ENCODE measurements around the gene CCDC18. TPM values are rescaled to one million over a fixed set of nuclear protein-coding genes. Genes with fewer than 3 reads are reported as not detected.
A peak's percentile ranks its signal among the peaks of the same experiment; 100 is the strongest.
"Not testable (repeated sequence)": the region's sequence is repeated elsewhere in the genome, so short reads cannot be mapped to it uniquely, and the experiment has no call there.

The CCDC18 gene
- total RNA-seq, 1 donor from 2014 or later, result 7.9 TPM

GRCh38 chr1:93167006-93167405 is 13.5 kb upstream of the CCDC18 start:
- H3K4me3 Mint-ChIP-seq (ENCODE audit: unreplicated experiment), result no peak overlapping the region
- H3K36me3 Mint-ChIP-seq (ENCODE audit: low read depth, unreplicated experiment), result peaks cover 14% of the 10 kb centered on the region
- Histone ChIP-seq H3K27me3 (ENCODE audit: insufficient read depth, low read length) (no peaks in the 10 kb centered on the region), H3K9me3 (ENCODE audit: insufficient read depth, low read depth, low read length) (no peaks in the 10 kb centered on the region), H3K27ac (ENCODE audit: low read depth, low read length) (no peak overlapping the region), H3K79me2 (ENCODE audit: insufficient read depth, low read length) (peaks cover 98% of the 10 kb centered on the region), H2AFZ (ENCODE audit: low read depth, low read length) (no peak overlapping the region), H3K4me2 (ENCODE audit: low read length) (no peak overlapping the region), H3K4me3 (ENCODE audit: insufficient read depth, low read depth, low read length) (no peak overlapping the region), H3K9ac (ENCODE audit: low read length) (no peak overlapping the region), H3K4me1 (ENCODE audit: insufficient read depth, low read length) (no peaks in the 10 kb centered on the region), H3K36me3 (ENCODE audit: insufficient read depth, low read length) (no peaks in the 10 kb centered on the region), H4K20me1 (ENCODE audit: insufficient read depth, low read length) (peaks cover 66% of the 10 kb centered on the region)
- no peak for FAIRE-seq
- DNase-seq (ENCODE audit: low read depth), result no peak
- H3K9me3 Mint-ChIP-seq (ENCODE audit: unreplicated experiment), result peaks cover 3% of the 10 kb centered on the region
- H3K4me1 Mint-ChIP-seq (ENCODE audit: low read depth, unreplicated experiment), result peaks cover 14% of the 10 kb centered on the region
- no peaks in the 10 kb centered on the region for H3K27me3 Mint-ChIP-seq (ENCODE audit: low read depth, unreplicated experiment)
- no peak for TF ChIP-seq EZH2 (IDR thresholded peaks at IDR 0.05; ENCODE audit: insufficient read depth, low read length)
- no peak overlapping the region for H3K27ac Mint-ChIP-seq (ENCODE audit: unreplicated experiment)

DNA sequence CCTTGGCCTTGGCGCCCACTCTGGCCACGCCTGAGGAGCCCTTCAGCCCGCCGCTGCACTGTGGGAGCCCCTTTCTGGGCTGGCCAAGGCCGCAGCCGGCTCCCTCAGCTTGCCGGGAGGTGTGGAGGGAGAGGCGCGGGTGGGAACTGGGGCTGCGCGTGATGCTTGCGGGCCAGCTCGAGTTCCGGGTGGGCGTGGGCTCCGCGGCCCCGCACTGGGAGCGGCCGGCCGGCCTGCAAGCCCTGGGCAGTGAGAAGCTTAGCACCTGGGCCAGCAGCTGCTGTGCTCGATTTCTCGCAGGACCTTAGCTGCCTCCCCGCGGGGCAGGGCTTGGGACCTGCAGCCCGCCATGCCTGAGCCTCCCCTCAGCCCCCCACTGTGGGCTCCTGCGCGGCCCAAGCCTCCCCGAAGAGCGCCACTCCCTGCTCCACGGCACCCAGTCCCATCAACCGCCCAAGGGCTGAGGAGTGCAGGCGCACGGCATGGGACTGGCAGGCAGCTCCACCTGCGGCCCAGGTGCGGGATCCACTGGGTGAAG is 10.3 kb upstream of the CCDC18 start:
- peaks cover 28% of the 10 kb centered on the region for H3K4me1 Mint-ChIP-seq (ENCODE audit: low read depth, unreplicated experiment)
- H3K27ac ChIP-seq (ENCODE audit: low read depth, low read length), result not testable (repeated sequence)

DNA sequence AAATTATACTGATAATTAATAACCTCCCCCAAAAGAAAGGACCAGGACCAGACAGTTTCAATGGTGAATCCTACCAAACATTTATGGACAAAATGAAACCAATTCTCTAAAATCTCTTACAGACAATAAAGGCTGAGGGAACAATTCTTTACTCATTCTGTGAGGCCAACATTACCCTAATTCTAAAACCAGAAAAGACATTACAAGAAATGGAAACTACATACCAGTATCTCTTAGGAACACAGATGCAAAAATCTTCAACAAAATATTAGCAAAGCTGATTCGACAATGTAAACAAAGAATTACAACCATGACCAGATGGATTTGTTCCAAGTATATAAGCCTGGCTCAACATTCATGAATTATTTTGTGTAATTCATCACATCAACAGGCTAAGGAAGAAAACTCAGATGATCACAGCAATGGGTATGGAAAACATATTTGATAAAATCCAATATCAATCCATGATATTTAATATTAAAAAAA is 8.9 kb upstream of the CCDC18 start:
- DNase-seq (ENCODE audit: low read depth), result peak; percentile 4
- Mint-ChIP-seq H3K4me3 (ENCODE audit: unreplicated experiment) (peak overlapping the region; percentile 28), H3K27ac (ENCODE audit: unreplicated experiment) (no peak overlapping the region), H3K9me3 (ENCODE audit: unreplicated experiment) (no peaks in the 10 kb centered on the region), H3K4me1 (ENCODE audit: low read depth, unreplicated experiment) (peaks cover 28% of the 10 kb centered on the region), H3K36me3 (ENCODE audit: low read depth, unreplicated experiment) (peaks cover 15% of the 10 kb centered on the region), H3K27me3 (ENCODE audit: low read depth, unreplicated experiment) (no peaks in the 10 kb centered on the region)
- no peak overlapping the region for H3K9ac ChIP-seq (ENCODE audit: low read length)
- H3K4me2 ChIP-seq (ENCODE audit: low read length), result no peak overlapping the region
- H4K20me1 ChIP-seq (ENCODE audit: insufficient read depth, low read length), result peaks cover 68% of the 10 kb centered on the region
- H3K27me3 ChIP-seq (ENCODE audit: insufficient read depth, low read length), result no peaks in the 10 kb centered on the region
- no peak for TF ChIP-seq EZH2 (IDR thresholded peaks at IDR 0.05; ENCODE audit: insufficient read depth, low read length)
- TF ChIP-seq, protein P1, sequence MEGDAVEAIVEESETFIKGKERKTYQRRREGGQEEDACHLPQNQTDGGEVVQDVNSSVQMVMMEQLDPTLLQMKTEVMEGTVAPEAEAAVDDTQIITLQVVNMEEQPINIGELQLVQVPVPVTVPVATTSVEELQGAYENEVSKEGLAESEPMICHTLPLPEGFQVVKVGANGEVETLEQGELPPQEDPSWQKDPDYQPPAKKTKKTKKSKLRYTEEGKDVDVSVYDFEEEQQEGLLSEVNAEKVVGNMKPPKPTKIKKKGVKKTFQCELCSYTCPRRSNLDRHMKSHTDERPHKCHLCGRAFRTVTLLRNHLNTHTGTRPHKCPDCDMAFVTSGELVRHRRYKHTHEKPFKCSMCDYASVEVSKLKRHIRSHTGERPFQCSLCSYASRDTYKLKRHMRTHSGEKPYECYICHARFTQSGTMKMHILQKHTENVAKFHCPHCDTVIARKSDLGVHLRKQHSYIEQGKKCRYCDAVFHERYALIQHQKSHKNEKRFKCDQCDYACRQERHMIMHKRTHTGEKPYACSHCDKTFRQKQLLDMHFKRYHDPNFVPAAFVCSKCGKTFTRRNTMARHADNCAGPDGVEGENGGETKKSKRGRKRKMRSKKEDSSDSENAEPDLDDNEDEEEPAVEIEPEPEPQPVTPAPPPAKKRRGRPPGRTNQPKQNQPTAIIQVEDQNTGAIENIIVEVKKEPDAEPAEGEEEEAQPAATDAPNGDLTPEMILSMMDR (IDR thresholded peaks at IDR 0.05; ENCODE audit: insufficient read depth, low read depth, low read length), result no peak
- peaks cover 98% of the 10 kb centered on the region for H3K79me2 ChIP-seq (ENCODE audit: insufficient read depth, low read length)
- no peaks in the 10 kb centered on the region for H3K9me3 ChIP-seq (ENCODE audit: insufficient read depth, low read depth, low read length)
- no peak overlapping the region for H2AFZ ChIP-seq (ENCODE audit: low read depth, low read length)
- H3K4me3 ChIP-seq (ENCODE audit: insufficient read depth, low read depth, low read length), result no peak overlapping the region
- FAIRE-seq, result no peak
- H3K27ac ChIP-seq (ENCODE audit: low read depth, low read length), result no peak overlapping the region
- no peaks in the 10 kb centered on the region for H3K4me1 ChIP-seq (ENCODE audit: insufficient read depth, low read length)
- peaks cover 1% of the 10 kb centered on the region for H3K36me3 ChIP-seq (ENCODE audit: insufficient read depth, low read length)

More for the DNA sequence above, 10.3 kb upstream of the CCDC18 start:
- H4K20me1 ChIP-seq (ENCODE audit: insufficient read depth, low read length), result peaks cover 67% of the 10 kb centered on the region
- not testable (repeated sequence) for H3K9me3 Mint-ChIP-seq (ENCODE audit: unreplicated experiment); H3K4me1 ChIP-seq (ENCODE audit: insufficient read depth, low read length); H3K9me3 ChIP-seq (ENCODE audit: insufficient read depth, low read depth, low read length); H3K9ac ChIP-seq (ENCODE audit: low read length); H3K27me3 Mint-ChIP-seq (ENCODE audit: low read depth, unreplicated experiment); FAIRE-seq; H3K27ac Mint-ChIP-seq (ENCODE audit: unreplicated experiment); H3K4me3 ChIP-seq (ENCODE audit: insufficient read depth, low read depth, low read length); H3K27me3 ChIP-seq (ENCODE audit: insufficient read depth, low read length); H3K4me3 Mint-ChIP-seq (ENCODE audit: unreplicated experiment); H3K4me2 ChIP-seq (ENCODE audit: low read length); H2AFZ ChIP-seq (ENCODE audit: low read depth, low read length); H3K36me3 ChIP-seq (ENCODE audit: insufficient read depth, low read length); DNase-seq (ENCODE audit: low read depth)
- peaks cover 97% of the 10 kb centered on the region for H3K79me2 ChIP-seq (ENCODE audit: insufficient read depth, low read length)
- H3K36me3 Mint-ChIP-seq (ENCODE audit: low read depth, unreplicated experiment), result peaks cover 15% of the 10 kb centered on the region

Measured in astrocyte (in vitro differentiated cells and primary cell).